ENCODE results near the gene FTO. TPM values are rescaled to one million over a fixed set of nuclear protein-coding genes. Genes with fewer than 3 reads are reported as not detected.

The FTO gene
- total RNA-seq, 1 experiment from 2014 or later = 57.4 TPM

DNA sequence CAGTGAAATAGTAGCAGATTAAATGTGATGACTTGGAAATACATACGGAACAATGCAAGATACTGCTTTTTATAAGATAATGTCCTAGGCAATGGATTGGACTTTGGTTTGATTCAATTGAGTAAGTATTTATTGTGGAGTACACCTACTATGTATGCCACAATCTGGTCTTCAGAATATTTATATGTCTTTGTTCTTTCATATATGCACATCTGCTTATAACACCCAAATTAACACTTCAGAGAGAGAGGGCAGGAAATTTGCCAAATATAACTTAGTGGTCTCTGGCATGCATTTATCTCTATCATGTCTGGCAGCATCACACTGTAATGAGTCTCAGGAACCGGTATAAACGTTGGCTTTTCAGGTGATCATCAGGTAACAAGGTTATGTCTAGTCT is 17.2 kb upstream of the FTO start (continued):
- TF ChIP-seq, protein P1, sequence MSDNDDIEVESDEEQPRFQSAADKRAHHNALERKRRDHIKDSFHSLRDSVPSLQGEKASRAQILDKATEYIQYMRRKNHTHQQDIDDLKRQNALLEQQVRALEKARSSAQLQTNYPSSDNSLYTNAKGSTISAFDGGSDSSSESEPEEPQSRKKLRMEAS (CRISPR knock-in tag; IDR thresholded peaks at IDR 0.05) = no peak
- TF ChIP-seq, protein P2, sequence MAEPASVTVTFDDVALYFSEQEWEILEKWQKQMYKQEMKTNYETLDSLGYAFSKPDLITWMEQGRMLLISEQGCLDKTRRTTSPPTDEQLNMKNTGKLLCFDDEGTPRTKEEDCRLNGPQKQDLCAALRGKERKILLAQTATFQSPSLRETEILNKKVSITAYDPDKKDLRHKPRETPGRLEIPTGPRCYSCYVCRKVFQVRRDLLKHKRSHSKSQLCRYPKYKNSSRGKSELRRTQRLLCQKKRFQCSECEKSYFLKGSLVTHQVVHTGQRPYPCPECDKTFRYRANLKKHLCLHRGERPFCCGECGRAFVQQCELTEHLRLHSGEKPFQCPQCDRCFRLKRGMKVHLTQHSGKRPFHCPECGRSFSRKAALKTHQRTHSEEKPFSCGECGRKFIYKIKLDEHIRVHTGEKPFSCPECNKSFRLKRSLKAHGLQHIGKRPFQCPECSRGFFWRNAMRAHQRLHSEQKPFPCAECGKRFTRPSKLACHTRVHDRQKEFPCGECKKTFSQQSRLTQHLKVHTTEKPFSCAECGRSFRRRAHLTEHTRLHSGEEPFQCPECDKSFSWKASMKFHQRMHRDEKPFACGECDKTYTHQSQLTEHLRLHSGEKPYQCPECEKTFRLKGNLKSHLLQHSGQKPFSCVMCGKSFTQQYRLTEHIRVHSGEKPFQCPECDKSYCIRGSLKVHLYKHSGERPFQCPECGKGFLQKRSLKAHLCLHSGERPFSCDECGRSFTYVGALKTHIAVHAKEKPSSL (CRISPR knock-in tag; conservative IDR thresholded peaks at IDR 0.05) = no peak
- TF ChIP-seq, protein P3, sequence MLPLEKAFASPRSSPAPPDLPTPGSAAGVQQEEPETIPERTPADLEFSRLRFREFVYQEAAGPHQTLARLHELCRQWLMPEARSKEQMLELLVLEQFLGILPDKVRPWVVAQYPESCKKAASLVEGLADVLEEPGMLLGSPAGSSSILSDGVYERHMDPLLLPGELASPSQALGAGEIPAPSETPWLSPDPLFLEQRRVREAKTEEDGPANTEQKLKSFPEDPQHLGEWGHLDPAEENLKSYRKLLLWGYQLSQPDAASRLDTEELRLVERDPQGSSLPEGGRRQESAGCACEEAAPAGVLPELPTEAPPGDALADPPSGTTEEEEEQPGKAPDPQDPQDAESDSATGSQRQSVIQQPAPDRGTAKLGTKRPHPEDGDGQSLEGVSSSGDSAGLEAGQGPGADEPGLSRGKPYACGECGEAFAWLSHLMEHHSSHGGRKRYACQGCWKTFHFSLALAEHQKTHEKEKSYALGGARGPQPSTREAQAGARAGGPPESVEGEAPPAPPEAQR (CRISPR knock-in tag; IDR thresholded peaks at IDR 0.05) = no peak
- no peak for TF ChIP-seq NFATC4 (CRISPR knock-in tag; IDR thresholded peaks at IDR 0.05)

DNA sequence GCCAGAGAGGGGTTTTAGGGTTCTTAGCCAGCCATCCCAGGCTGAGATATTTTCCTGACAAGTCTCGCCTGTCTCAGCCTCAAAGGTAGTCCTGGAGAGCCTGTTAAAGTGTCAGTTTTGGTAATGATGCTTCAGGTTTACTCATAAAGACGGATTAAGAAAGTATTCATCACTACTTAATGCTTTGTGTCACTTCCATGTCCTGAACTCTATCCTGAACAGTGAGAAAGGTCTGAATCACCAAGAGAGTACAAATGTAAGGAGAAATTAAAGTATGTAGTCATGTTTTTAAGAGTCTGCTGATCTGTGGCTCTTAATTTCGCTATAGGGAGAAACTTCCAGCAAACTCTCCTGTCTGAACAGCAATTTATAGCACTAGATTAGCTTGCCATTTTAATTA is 14.3 kb upstream of the FTO start:
- Mint-ChIP-seq H3K9me3 (peaks cover 8% of the 10 kb centered on the region), H3K4me1 (no peaks in the 10 kb centered on the region), H3K27me3 (ENCODE audit: low read depth) (no peaks in the 10 kb centered on the region), H3K4me3 (no peak overlapping the region), H3K36me3 (peaks cover 11% of the 10 kb centered on the region), H3K27ac (no peak overlapping the region)
- ChIA-PET POLR2A (no interaction called here), CTCF (no interaction called here)
- DNase-seq (ENCODE audit: low spot score) (no peak), ATAC-seq (no peak)
- TF ChIP-seq ZNF423 (CRISPR knock-in tag; IDR thresholded peaks at IDR 0.05) (no peak), NR3C1 (CRISPR knock-in tag; conservative IDR thresholded peaks at IDR 0.05; ENCODE audit: low read depth) (no peak), GTF2I (CRISPR knock-in tag; conservative IDR thresholded peaks at IDR 0.05) (no peak)
- TF ChIP-seq, protein P4, sequence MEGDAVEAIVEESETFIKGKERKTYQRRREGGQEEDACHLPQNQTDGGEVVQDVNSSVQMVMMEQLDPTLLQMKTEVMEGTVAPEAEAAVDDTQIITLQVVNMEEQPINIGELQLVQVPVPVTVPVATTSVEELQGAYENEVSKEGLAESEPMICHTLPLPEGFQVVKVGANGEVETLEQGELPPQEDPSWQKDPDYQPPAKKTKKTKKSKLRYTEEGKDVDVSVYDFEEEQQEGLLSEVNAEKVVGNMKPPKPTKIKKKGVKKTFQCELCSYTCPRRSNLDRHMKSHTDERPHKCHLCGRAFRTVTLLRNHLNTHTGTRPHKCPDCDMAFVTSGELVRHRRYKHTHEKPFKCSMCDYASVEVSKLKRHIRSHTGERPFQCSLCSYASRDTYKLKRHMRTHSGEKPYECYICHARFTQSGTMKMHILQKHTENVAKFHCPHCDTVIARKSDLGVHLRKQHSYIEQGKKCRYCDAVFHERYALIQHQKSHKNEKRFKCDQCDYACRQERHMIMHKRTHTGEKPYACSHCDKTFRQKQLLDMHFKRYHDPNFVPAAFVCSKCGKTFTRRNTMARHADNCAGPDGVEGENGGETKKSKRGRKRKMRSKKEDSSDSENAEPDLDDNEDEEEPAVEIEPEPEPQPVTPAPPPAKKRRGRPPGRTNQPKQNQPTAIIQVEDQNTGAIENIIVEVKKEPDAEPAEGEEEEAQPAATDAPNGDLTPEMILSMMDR (IDR thresholded peaks at IDR 0.05) = no peak
- TF ChIP-seq, protein P5, sequence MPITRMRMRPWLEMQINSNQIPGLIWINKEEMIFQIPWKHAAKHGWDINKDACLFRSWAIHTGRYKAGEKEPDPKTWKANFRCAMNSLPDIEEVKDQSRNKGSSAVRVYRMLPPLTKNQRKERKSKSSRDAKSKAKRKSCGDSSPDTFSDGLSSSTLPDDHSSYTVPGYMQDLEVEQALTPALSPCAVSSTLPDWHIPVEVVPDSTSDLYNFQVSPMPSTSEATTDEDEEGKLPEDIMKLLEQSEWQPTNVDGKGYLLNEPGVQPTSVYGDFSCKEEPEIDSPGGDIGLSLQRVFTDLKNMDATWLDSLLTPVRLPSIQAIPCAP (CRISPR knock-in tag; IDR thresholded peaks at IDR 0.05) = no peak
- TF ChIP-seq, protein P6, sequence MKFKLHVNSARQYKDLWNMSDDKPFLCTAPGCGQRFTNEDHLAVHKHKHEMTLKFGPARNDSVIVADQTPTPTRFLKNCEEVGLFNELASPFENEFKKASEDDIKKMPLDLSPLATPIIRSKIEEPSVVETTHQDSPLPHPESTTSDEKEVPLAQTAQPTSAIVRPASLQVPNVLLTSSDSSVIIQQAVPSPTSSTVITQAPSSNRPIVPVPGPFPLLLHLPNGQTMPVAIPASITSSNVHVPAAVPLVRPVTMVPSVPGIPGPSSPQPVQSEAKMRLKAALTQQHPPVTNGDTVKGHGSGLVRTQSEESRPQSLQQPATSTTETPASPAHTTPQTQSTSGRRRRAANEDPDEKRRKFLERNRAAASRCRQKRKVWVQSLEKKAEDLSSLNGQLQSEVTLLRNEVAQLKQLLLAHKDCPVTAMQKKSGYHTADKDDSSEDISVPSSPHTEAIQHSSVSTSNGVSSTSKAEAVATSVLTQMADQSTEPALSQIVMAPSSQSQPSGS (CRISPR knock-in tag; IDR thresholded peaks at IDR 0.05; ENCODE audit: borderline replicate concordance, low read depth) = no peak
- TF ChIP-seq, protein P7, sequence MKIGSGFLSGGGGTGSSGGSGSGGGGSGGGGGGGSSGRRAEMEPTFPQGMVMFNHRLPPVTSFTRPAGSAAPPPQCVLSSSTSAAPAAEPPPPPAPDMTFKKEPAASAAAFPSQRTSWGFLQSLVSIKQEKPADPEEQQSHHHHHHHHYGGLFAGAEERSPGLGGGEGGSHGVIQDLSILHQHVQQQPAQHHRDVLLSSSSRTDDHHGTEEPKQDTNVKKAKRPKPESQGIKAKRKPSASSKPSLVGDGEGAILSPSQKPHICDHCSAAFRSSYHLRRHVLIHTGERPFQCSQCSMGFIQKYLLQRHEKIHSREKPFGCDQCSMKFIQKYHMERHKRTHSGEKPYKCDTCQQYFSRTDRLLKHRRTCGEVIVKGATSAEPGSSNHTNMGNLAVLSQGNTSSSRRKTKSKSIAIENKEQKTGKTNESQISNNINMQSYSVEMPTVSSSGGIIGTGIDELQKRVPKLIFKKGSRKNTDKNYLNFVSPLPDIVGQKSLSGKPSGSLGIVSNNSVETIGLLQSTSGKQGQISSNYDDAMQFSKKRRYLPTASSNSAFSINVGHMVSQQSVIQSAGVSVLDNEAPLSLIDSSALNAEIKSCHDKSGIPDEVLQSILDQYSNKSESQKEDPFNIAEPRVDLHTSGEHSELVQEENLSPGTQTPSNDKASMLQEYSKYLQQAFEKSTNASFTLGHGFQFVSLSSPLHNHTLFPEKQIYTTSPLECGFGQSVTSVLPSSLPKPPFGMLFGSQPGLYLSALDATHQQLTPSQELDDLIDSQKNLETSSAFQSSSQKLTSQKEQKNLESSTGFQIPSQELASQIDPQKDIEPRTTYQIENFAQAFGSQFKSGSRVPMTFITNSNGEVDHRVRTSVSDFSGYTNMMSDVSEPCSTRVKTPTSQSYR (CRISPR knock-in tag; IDR thresholded peaks at IDR 0.05) = no peak
- TF ChIP-seq, protein P8, sequence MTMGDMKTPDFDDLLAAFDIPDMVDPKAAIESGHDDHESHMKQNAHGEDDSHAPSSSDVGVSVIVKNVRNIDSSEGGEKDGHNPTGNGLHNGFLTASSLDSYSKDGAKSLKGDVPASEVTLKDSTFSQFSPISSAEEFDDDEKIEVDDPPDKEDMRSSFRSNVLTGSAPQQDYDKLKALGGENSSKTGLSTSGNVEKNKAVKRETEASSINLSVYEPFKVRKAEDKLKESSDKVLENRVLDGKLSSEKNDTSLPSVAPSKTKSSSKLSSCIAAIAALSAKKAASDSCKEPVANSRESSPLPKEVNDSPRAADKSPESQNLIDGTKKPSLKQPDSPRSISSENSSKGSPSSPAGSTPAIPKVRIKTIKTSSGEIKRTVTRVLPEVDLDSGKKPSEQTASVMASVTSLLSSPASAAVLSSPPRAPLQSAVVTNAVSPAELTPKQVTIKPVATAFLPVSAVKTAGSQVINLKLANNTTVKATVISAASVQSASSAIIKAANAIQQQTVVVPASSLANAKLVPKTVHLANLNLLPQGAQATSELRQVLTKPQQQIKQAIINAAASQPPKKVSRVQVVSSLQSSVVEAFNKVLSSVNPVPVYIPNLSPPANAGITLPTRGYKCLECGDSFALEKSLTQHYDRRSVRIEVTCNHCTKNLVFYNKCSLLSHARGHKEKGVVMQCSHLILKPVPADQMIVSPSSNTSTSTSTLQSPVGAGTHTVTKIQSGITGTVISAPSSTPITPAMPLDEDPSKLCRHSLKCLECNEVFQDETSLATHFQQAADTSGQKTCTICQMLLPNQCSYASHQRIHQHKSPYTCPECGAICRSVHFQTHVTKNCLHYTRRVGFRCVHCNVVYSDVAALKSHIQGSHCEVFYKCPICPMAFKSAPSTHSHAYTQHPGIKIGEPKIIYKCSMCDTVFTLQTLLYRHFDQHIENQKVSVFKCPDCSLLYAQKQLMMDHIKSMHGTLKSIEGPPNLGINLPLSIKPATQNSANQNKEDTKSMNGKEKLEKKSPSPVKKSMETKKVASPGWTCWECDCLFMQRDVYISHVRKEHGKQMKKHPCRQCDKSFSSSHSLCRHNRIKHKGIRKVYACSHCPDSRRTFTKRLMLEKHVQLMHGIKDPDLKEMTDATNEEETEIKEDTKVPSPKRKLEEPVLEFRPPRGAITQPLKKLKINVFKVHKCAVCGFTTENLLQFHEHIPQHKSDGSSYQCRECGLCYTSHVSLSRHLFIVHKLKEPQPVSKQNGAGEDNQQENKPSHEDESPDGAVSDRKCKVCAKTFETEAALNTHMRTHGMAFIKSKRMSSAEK (CRISPR knock-in tag; IDR thresholded peaks at IDR 0.05; ENCODE audit: borderline replicate concordance) = no peak
